B cell (primary cell): Measurements from ENCODE around the gene PADI4. TPM values are rescaled to one million over a fixed set of nuclear protein-coding genes. Genes with fewer than 3 reads are reported as not detected.

Experiments
- ATAC-seq: fragments of 200-7000 bp; cut with Tn5 transposase; one replicate; pipeline ENCODE4 v1.10.0; 2021; ENCODE audit warnings: low read depth, mild to moderate bottlenecking, moderate number of reproducible peaks, moderate library complexity
- CTCF ChIA-PET: fragments of 350-600 bp; sonication (Branson Sonifier 250); formaldehyde crosslinking; loops from one replicate; lab custom pipeline; 2021; ENCODE audit warnings: antibody characterized with exemption, inconsistent platforms; lab: Charles Lee
- POLR2A ChIA-PET: fragments of 350-600 bp; sonication (Branson Sonifier 250); formaldehyde crosslinking; loops from one replicate; lab custom pipeline; 2021; ENCODE audit warnings: antibody characterized with exemption; lab: Charles Lee
- DNase-seq: peaks from one replicate; pipeline ENCODE4 v3.0.0; 2013
- H2AFZ ChIP-seq: 2 replicates; pipeline ENCODE4 v1.6.1; 2012; ENCODE audit warnings: mild to moderate bottlenecking, low read depth, low read length; ENCODE audit not compliant: insufficient read depth, poor library complexity, severe bottlenecking
- H3K27ac ChIP-seq, 2 donors: 1 replicate in 1 of 2; 2 replicates in 1 of 2; pipeline ENCODE4 v1.5.1; 2012 to 2013; ENCODE audit warnings: low read length in 2 of 2, mild to moderate bottlenecking in 2 of 2, moderate library complexity in 1 of 2
- H3K27me3 ChIP-seq, 4 experiments: fragments of 200-600 bp in 1 of 4; sonication (generic) in 1 of 4; replicated peaks in 1 of 4; 1 replicate in 2 of 4; 2 replicates in 2 of 4; pipeline versions ENCODE4 v1.6.1 to v1.7.0; 2013 to 2016; ENCODE audit warnings: low read length in 3 of 4, mild to moderate bottlenecking in 2 of 4, mixed read lengths in 1 of 4, moderate library complexity in 1 of 4; ENCODE audit not compliant: insufficient read depth in 4 of 4, control insufficient read depth in 3 of 4; ENCODE audit errors: control extremely low read depth in 1 of 4
- H3K36me3 ChIP-seq, 2 experiments: replicated peaks in 1 of 2; 1 replicate in 1 of 2; 2 replicates in 1 of 2; pipeline versions ENCODE4 v1.6.1 to v1.7.1; 2013; ENCODE audit warnings: low read length in 1 of 2; ENCODE audit not compliant: insufficient read depth in 2 of 2, control insufficient read depth in 1 of 2; ENCODE audit errors: control extremely low read depth in 1 of 2, extremely low read depth in 1 of 2
- H3K4me1 ChIP-seq, 2 donors: fragments of 200-600 bp in 1 of 2; sonication (generic) in 1 of 2; 1 replicate in 1 of 2; 2 replicates in 1 of 2; pipeline versions ENCODE4 v1.5.1 to v1.6.1; 2013 to 2017; ENCODE audit warnings: low read length in 2 of 2; ENCODE audit not compliant: control insufficient read depth in 2 of 2, insufficient read depth in 2 of 2
- H3K4me2 ChIP-seq: replicated peaks from 2 replicates; pipeline ENCODE3; 2012; ENCODE audit warnings: mild to moderate bottlenecking, low read depth, low read length; ENCODE audit not compliant: poor library complexity, severe bottlenecking
- H3K4me3 ChIP-seq, 5 experiments: fragments of 200-600 bp in 1 of 5; sonication (generic) in 1 of 5; 1 replicate in 3 of 5; 2 replicates in 2 of 5; pipeline versions ENCODE4 v1.5.1 to v1.7.0; 2011 to 2016; ENCODE audit warnings: low read length in 4 of 5, mild to moderate bottlenecking in 4 of 5, low read depth in 2 of 5, control low read depth in 1 of 5, moderate library complexity in 1 of 5; ENCODE audit not compliant: insufficient read depth in 1 of 5; ENCODE audit errors: control extremely low read depth in 1 of 5, extremely low read depth in 1 of 5
- H3K79me2 ChIP-seq: fragments of 200-600 bp; sonication (generic); one replicate; pipeline ENCODE4 v1.6.0; 2016; ENCODE audit warnings: low read length; ENCODE audit not compliant: control insufficient read depth, insufficient read depth
- H3K9ac ChIP-seq: fragments of 200-600 bp; sonication (generic); 2 replicates; pipeline ENCODE4 v1.6.1; 2017; ENCODE audit warnings: mild to moderate bottlenecking, low read length, moderate library complexity
- H3K9me3 ChIP-seq, 3 donors: one replicate each; pipeline versions ENCODE4 v1.6.1 to v1.7.1; 2013; ENCODE audit warnings: low read length in 2 of 3; ENCODE audit not compliant: control insufficient read depth in 2 of 3, insufficient read depth in 1 of 3; ENCODE audit errors: control extremely low read depth in 1 of 3
- H4K20me1 ChIP-seq: 2 replicates; pipeline ENCODE4 v1.6.0; 2012; ENCODE audit warnings: mild to moderate bottlenecking, low read length; ENCODE audit not compliant: insufficient read depth, control insufficient read depth, poor library complexity, severe bottlenecking
- H3K27ac Mint-ChIP-seq: one replicate; pipeline ENCODE4 v1.8.0; 2021; ENCODE audit warnings: mixed read lengths
- H3K27me3 Mint-ChIP-seq: one replicate; pipeline ENCODE4 v1.8.0; 2021; ENCODE audit warnings: mixed read lengths
- H3K4me1 Mint-ChIP-seq: one replicate; pipeline ENCODE4 v1.8.0; 2021; ENCODE audit warnings: mixed read lengths
- H3K4me3 Mint-ChIP-seq: one replicate; pipeline ENCODE4 v1.8.0; 2021; ENCODE audit warnings: mixed read lengths
- H3K9me3 Mint-ChIP-seq: one replicate; pipeline ENCODE4 v1.8.0; 2022; ENCODE audit warnings: mixed read lengths; ENCODE audit not compliant: insufficient read depth
- EZH2 ChIP-seq: IDR thresholded peaks from 2 replicates; pipeline ENCODE4 v1.6.1; 2012; ENCODE audit warnings: borderline replicate concordance, low read depth, mild to moderate bottlenecking, moderate library complexity, low read length; ENCODE audit not compliant: insufficient read depth, poor library complexity, severe bottlenecking
- WGBS: methylation state at CpG from one replicate; pipeline ENCODE4 v1.1.5; 2013; ENCODE audit warnings: missing lambda C conversion rate; ENCODE audit not compliant: insufficient coverage; 5-methylcytosine and 5-hydroxymethylcytosine counted together
- intact Hi-C: fragments of 100-400 bp; cut with micrococcal nuclease; formaldehyde crosslinking; loops from one replicate; pipeline ENCODE4 v1.10.0; 2022
- polyA plus RNA-seq: library from polyadenylated mRNA; depleted of rRNA; stranded (reverse); fragments of >200 nt; gene quantifications from 2 replicates; pipeline ENCODE4 v1.2.3, GENCODE V29; 2012
- total RNA-seq, 2 donors: library from RNA; stranded (reverse); fragments of 120-200 nt in 1 of 2; gene quantifications; 1 replicate in 1 of 2; 2 replicates in 1 of 2; pipeline versions ENCODE4 v1.2.3 to v1.2.4, GENCODE V29; 2013 to 2022
- TF ChIP-seq, protein P1 (sequence below): fragments of 200-600 bp; IDR thresholded peaks from one replicate; pipeline ENCODE4 v1.8.0; 2022; ENCODE audit warnings: antibody characterized with exemption, mild to moderate bottlenecking

Gene PADI4
- total and polyA plus RNA-seq, 2 donors (not counting 1 experiment from before 2014, with no cell fraction given): 0.44 to 0.85 TPM

- TF ChIP-seq, protein P1, sequence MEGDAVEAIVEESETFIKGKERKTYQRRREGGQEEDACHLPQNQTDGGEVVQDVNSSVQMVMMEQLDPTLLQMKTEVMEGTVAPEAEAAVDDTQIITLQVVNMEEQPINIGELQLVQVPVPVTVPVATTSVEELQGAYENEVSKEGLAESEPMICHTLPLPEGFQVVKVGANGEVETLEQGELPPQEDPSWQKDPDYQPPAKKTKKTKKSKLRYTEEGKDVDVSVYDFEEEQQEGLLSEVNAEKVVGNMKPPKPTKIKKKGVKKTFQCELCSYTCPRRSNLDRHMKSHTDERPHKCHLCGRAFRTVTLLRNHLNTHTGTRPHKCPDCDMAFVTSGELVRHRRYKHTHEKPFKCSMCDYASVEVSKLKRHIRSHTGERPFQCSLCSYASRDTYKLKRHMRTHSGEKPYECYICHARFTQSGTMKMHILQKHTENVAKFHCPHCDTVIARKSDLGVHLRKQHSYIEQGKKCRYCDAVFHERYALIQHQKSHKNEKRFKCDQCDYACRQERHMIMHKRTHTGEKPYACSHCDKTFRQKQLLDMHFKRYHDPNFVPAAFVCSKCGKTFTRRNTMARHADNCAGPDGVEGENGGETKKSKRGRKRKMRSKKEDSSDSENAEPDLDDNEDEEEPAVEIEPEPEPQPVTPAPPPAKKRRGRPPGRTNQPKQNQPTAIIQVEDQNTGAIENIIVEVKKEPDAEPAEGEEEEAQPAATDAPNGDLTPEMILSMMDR: no peak
- TF ChIP-seq EZH2: no peak
- ATAC-seq (no peak), DNase-seq (no peak)
- Histone ChIP-seq H2AFZ (no peak overlapping the region), H3K9ac (no peak overlapping the region), H3K4me1 (no peaks in the 10 kb centered on the region), H3K79me2 (no peaks in the 10 kb centered on the region), H3K4me3 (no peak overlapping the region), H4K20me1 (no peaks in the 10 kb centered on the region), H3K4me2 (no peak overlapping the region), H3K36me3 (no peaks in the 10 kb centered on the region), H3K27ac (no peak overlapping the region), H3K9me3 (no peaks in the 10 kb centered on the region), H3K27me3 (no peaks in the 10 kb centered on the region)
- WGBS: 96% methylated on average over 4 of the region's 7 CpGs
- Mint-ChIP-seq H3K27ac (no peak overlapping the region), H3K27me3 (peaks cover 9% of the 10 kb centered on the region), H3K4me3 (no peak overlapping the region), H3K4me1 (no peaks in the 10 kb centered on the region), H3K9me3 (no peaks in the 10 kb centered on the region)
- ChIA-PET POLR2A (no interaction called here), CTCF (no interaction called here)
- intact Hi-C loops: no loop called here
Measured at GRCh38 chr1:17315542-17316130, 7.6 kb downstream of the PADI4 start.

DNA sequence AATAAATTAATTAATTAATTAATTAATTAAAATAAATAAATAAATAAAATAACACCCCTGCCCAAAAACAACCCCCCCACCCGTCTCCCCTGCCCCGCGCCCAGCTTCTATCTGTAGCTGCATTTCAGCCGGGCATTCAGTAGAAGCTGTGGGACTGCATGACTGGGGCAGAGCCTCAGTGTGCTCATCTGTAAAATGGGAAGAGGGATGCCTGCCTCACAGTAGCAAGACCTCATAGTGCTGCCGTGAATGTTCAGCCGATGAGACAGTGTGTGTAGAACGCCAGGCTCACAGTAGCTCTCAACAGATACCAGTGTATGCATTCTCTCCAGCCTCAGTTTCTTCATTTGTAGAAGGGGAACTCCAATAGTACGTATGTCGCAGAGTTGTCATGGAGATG lies 8.7 kb downstream of the PADI4 start:
- Histone ChIP-seq H3K79me2 (no peaks in the 10 kb centered on the region), H3K9me3 (no peaks in the 10 kb centered on the region), H3K4me1 (no peaks in the 10 kb centered on the region), H3K9ac (no peak overlapping the region), H3K27me3 (no peaks in the 10 kb centered on the region), H3K4me3 (no peak overlapping the region), H3K27ac (no peak overlapping the region), H4K20me1 (no peaks in the 10 kb centered on the region), H3K4me2 (no peak overlapping the region), H3K36me3 (no peaks in the 10 kb centered on the region), H2AFZ (no peak overlapping the region)
- H3K27ac Mint-ChIP-seq: no peak overlapping the region
- TF ChIP-seq, protein P1: no peak
- TF ChIP-seq EZH2: no peak
- ChIA-PET CTCF (no interaction called here), POLR2A (no interaction called here)
- no peak for ATAC-seq
- H3K9me3 Mint-ChIP-seq: no peaks in the 10 kb centered on the region
- H3K27me3 Mint-ChIP-seq: peaks cover 12% of the 10 kb centered on the region
- H3K4me3 Mint-ChIP-seq: no peak overlapping the region
- no peaks in the 10 kb centered on the region for H3K4me1 Mint-ChIP-seq
- 81% methylated on average over 6 of the region's 9 CpGs for WGBS
- intact Hi-C loops: no loop called here
- no peak for DNase-seq
